GM19467 (cell line): Measurements from ENCODE around the gene SLC22A13.
"Not testable (repeated sequence)": the region's sequence is repeated elsewhere in the genome, so short reads cannot be mapped to it uniquely, and the experiment has no call there.

ENCODE experiments used
- ATAC-seq: cut with Tn5 transposase; IDR thresholded peaks from one replicate; pipeline ENCODE4 v1.9.1; 2021; ENCODE audit warnings: mild to moderate bottlenecking, moderate library complexity; ENCODE audit not compliant: unreplicated experiment

The SLC22A13 gene

DNA sequence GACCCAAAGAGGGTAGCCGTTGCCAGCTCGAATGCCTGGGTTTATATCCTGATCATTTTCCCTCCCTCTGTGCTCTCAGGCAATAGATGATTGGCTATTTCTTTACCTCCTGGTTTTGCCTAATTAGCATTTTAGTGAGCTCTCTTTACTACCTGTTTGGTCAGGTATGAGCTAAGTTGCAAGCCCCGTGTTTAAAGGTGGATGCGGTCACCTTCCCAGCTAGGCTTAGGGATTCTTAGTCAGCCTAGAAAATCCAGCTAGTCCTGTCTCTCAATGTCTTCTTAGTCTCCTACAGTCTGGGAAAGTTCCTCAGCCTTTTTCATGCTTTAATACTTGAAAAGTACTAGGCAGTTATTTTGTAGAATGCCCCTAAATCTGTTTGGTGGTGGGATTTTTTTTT lies 31.4 kb downstream of the SLC22A13 start:
- ATAC-seq: not testable (repeated sequence)

DNA sequence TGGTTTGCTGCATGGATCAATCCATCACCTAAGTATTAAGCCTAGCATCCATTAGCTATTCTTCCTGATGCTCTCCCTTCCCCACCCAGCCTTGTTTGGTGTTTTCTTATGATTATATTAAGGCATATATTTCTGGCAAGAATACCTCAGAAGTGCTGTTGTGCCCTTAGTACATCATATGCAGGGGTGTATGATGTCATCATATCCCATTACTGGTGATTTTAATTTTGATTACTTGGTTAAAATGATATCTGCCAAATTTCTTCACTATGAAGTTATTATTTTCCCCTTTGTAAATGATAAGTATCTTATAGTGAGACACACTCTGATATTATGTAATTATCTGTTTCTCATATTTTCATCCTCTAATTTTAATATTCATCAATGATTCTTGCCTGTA lies 31.9 kb downstream of the SLC22A13 start:
- no peak for ATAC-seq

DNA sequence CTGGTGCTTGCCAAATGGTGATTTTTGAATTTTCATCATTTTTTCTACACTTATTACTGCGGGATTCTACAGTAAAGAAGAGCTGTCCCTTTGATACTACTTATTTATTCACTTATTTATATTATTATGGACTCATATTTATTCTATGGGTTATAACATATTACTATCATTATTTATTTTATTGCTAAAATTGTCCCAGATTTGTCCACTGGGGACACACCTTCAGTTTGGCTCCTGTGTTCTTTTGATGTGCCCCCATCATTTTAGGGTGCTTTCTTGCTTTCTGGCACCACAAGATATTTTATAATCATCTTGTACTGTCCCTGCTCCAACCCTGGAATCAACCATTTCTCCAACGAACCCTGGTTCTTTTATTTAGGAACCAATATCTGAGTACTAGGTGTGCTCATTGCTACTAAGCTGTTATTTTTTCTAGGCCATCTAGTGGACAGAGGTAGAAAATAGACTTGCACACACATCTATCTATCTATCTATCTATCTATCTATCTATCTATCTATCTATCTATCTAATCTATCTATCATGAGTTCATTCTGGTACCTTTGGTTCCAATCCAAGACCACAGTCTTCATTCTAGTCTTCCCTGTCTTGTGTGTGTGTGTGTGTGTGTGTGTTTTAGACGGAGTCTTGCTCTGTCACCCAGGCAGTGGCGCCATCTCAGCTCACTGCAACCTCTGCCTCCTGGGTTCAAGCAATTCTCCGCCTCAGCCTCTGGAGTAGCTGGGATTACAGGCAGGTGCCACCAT lies 32.5 kb downstream of the SLC22A13 start:
- no peak for ATAC-seq

DNA sequence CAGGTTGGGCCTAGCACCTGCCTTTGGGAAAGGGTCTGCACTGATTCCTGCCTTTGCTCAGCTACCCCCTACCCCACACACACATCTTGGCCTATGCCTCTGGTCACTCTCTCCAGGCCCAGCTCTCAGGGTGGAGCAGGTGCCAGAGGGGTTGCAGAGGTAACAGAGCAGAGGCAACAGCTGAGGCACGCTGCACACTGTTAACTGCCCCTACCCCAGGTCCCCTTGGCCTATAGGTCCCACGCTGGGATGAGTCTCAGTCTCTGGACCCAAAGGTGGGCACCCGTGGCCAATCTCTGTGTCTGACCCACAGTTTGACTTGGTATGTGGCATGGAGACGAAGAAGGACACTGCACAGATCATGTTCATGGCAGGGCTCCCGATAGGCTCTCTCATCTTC lies 41.3 kb downstream of the SLC22A13 start:
- ATAC-seq: no peak

DNA sequence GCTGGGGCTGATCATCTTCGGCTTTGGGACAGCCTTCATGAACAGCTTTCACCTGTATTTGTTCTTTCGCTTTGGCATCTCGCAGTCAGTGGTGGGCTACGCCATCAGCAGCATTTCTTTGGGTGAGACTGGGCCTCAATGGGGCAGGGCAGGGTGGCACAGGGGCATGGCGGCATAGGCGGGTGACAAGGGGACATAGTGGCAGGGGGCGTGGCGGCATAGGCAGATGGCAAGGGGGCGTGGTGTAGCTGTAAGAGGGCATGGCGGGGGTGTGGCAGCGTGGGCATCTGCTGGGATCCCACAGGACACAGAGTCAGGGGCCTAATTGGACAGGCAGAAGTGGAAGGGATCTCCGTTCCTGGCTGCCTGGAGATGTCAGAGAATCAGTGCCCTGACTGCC lies 42.0 kb downstream of the SLC22A13 start:
- ATAC-seq: no peak

DNA sequence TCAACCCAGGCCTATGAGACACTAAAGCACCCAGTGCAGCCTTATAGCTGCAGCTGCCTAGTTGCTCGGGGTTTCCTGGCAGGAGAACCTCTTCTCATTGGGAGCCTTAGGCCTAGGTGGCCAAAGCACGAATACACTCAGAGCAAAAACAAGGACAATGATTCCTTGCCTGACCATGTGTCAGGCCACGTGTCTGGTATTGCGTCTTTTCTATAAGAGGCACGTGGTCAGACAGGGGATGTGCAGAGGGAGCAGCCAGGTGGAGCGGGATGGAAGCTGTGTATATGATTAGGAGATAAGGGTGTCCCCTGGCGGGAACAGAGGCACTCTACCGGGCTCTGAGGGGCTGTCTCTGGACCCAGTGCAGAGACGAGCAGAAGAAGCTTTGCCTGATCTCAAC lies 42.8 kb downstream of the SLC22A13 start:
- no peak for ATAC-seq

DNA sequence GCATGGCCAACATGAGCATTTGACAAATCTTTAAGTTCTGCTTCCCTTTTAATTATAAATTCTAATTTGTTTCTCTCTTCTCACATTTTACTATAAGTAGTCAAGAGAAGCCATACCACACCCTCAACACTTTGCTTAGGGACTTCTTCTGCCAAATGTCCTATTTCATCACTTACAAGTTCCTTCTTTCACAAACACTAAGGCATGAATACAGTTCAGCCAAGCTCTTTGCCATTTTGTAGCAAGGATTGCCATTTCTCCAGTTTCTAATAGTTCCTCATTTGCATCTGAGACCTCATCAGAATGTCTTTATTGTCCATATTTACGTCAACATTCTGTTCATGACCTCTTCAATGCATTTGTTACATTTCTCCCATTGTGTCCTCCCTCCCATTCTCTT lies 45.9 kb downstream of the SLC22A13 start:
- no peak for ATAC-seq

DNA sequence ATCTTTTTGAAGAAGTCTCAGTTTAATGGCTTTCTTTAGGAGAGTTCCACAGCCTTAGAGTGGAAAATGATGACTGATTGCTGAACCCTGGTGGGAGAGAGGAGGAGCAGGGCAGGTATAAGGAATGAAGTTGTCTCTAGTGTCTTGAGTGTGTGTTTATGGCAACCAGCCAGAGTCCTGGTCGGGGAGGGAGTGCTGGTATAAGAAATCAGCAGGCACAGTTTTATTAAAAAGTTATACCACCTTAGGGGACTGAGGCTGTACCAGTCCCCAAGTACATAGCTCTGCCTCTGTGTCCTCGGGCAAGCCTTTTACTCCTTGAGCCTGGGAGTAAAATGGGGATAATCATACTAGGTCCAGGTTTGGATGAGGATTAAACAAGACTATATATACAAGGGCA lies 46.3 kb downstream of the SLC22A13 start:
- ATAC-seq: no peak

DNA sequence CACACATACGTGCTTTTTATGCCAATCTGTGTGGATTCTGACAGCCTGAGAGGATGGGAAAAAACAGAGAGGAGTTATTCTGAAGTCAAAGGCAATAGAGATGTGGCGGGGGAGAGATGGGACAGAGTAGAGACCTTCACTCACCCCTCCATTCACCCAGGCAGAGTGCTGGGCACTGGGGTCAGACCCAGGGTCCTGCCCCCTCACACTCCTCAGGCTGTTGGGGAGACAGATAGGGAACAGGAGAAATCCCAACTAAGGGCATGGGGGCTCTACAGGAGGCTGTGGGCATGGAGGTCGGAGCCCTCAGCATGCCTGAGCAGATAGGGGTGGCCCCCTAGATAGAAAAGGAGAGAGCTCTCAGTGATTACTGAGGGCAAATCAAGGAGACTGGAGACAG lies 46.7 kb downstream of the SLC22A13 start:
- no peak for ATAC-seq

DNA sequence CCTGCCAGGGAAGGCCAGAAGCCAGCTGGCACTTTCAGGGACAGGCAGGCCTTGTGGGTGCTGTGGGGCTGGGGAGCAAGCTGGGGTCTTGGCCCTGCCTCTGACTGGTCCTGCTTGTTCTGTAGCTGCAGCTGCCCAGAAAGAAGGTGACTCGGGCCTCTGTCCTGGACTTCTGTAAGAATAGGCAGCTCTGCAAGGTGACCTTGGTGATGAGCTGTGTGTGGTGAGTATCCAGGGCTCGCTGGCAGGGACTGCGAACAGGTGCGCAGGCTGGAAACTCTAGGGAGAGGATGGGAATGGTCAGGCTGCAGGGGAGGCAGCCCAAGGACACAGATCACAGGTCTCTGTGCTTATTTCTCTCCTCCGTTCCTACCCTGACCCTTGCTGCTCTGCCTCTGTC lies 47.7 kb downstream of the SLC22A13 start:
- ATAC-seq: no peak

DNA sequence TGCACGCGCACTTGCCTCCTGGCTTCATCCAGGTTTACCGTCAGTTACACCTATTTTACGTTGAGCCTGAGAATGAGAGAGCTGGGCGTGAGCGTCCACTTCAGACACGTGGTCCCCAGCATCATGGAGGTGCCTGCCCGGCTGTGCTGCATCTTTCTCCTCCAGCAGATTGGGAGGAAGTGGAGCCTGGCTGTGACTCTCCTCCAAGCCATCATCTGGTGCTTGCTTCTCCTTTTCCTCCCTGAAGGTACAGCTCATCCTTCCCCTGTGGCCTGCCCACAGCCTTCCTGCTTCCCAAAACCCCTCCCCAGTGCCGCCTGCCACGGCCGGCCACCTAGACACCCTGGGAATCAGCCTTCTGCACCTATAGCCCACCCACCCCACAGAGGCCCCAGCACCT lies 48.1 kb downstream of the SLC22A13 start:
- no peak for ATAC-seq

DNA sequence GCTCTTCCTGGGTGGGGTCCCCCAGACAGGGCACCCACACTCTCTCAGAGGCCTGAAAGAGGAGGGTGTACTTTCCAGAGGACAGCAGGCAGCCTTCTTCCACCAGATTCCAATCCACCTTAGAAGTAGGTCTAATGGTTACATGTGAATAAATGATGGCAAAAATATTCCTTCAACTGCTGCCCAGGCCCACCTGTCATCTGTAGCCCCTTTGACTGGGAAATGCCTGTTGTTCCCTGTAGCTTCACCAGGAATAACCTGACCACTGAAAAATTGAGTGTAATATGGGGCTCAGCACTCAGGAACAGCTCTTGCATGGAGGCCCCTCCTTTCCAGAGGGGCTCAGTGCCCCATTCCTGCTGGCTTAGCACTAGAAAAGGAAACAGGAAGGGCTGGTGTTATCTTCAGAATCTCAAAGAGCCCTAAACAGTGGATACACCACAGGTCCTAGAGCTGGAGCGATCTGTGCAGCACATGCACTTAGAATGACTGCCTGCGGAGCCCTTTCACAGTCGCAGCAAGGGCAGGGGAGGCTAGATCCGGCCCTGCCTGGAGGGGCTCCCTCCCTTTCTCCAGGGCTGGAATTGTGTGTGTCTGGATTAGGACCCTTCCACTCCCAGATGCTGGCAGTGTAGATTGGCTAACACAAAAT lies 48.6 kb downstream of the SLC22A13 start:
- no peak for ATAC-seq

DNA sequence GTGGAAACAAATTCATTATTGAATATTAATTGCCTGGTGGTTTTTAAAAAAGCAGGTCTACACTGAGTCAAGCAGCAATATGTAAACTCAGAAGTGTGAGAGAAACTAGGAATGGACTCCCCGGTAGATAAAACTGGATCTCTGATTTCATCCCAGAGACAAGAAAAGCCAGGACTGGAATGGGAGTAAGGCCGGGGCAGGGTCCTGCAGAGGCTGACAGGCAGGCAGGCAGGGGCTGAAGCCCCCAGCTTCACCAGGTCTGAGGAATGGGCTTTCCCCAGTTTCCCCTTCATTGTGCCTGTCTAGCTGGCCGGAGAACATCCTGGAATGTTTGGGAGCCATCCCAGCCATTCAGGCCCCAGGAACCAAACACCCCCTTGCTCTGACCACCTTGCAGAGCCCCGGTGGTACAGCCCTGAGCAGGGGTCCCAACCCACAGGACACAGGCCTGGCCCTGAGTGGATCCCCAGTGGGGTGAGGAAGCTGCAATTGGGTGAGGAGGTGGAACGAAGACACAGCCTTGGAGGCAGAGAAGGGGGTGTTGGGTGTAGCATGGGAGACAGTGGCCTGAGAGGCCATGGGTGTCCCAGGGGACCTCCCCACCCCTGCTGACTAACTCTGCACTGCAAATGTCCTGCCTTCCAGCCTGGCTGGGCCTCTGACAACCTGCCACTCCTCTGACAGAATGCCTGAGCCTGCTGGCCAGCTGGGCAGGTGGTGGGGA lies 49.3 kb downstream of the SLC22A13 start:
- ATAC-seq: no peak

DNA sequence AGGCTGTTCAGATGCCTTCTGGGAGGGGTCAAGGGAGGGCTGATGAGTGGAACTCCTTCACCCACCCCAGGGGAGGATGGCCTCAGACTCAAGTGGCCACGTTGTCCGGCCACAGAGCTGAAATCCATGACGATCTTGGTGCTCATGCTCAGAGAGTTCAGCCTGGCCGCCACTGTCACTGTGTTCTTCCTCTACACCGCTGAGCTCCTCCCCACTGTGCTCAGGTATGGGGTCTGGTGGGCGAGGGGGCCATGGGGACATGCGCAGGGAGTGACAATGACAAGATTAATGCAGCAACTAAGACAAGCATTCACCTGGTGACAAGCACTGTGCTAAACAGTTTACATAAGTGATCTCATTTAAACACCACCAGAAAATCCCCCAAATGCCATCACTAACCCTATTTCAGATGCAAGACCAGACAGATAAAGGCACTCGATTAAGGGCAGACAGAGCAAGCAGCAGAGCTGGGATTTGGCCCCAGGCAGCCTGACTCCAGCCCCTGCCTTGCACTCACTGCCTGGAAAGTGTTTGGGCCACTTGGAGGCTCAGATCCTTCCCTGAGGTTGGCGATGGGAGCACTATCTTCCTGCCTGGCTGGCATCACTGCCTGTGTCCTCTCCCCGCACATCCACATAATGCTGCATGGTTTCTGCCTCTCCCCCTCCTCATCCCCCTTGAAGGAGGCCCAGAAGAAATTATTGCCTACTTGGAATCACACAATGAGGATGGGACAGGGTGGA lies 50.0 kb downstream of the SLC22A13 start:
- ATAC-seq: no peak

DNA sequence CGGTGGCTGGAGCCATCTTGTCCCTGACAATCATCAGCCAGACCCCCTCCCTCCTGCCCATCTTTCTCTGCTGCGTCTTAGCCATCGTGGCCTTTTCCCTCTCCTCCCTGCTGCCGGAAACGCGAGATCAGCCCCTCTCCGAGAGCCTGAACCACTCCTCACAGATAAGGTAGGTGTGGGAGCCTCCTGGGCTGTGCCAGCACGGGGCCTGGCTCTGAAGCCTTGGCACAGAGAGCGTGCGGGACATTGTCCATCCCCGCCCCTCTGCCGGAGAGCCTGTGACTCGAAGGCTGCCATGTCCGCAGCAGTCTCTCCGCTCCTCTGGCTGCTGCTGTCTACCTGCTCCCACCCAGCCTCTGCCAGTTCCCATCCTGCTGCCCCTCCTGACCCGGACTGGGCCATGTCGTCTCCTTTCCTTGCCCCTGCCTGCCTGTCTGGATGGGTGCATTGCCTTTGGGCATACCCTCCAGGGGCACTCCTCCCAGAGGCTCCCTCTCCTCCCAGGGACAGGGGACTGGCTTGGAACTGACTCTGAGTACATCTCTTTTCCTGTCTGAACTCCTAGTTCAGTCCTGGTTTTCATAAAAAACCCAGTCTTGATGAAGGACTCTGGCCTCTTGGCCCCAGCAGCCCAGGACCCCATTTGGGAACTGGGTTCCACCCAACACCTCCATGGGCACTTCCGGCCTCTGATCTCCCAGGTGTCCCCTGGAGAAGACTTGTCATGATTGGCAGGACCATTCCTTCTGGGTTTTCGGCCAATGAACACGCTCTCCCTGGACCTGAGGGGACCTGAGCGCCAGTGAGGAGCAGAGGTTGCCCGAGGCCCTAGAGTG lies 51.0 kb downstream of the SLC22A13 start:
- ATAC-seq: no peak

DNA sequence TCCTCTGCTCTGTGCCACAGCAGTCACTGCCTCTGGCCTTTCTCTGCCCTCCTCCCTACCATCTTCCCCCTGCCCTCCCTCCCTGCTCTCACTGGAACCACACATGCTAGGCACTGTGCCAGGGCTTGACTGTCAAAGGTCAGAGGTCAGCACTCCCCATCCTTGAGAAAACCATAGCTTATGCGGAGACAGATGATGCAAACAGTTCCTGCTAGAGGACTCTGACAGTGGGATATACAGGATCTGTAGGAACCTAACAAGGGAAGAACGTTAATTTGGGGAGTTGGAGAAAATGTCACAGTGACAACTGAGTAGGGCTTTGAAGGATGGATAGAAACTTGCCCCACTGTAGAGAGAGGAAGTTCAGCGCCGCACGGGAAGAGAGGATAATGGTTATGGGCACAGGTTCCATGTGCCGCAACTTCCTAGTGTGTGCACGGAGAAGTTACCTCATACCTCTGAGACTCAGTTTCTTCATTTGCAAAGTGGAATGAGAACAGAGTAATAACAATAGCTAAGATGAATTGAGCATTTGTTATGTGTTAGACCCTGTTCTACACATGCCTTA lies 51.7 kb downstream of the SLC22A13 start:
- ATAC-seq: no peak

DNA sequence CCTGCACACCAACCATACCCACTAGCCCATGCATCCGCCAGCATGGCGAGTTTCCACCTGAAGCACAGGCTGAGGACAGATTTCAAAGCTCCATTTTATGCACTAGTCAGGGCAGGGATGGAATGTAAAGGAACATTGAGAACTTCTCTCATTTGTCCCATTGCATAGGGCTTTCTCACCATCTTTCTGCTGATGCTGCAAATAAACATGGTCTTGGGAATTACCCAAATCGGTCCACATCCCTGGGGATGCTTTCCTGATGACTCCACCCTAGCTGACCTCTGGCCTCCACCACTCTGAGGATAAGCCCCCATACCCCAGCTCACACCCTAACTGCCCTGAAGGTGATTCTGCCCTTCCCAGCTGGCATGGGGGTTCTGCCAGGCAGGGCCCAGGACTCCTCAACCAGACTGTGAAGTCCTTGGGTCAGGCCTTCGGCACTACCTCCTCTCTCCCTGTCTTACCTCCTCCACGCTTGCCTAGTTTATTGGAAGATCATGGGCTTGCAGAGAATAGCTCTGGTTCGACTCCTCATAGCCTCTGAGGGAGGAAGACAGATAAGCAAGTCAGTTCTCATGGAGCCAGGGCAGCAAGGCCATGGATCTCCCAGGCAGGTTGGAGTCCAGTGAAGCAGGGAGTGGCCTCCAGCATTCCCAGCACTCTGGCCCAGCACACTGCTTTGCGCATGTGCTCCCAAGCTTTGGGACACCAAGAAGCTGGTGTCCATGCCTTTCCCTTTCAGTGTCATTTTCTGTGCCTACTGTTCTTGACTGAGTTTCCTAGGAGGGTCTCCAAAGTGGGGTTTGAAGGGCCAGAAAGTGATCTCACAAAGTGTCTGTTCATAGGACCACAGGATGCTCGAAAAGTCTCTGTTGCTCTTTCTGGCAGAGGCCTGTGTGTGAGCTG lies 53.4 kb downstream of the SLC22A13 start:
- ATAC-seq: no peak

DNA sequence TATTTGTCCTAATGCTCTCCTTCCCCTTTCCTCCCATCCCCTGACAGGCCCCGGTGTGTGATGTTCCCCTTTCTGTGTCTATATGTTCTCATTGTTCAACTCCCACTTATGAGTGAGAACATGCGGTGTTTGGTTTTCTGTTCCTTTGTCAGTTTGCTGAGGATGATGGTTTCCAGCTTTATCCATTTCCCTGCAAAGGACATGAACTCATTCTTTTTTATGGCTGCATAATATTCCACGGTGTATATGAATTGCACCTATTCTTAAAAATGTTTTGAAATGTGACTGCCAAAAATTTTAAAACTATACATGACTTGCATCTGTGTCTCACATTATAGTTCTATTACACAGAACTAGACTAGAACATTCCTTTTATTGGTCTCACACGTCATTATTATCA lies 55.0 kb downstream of the SLC22A13 start:
- not testable (repeated sequence) for ATAC-seq

DNA sequence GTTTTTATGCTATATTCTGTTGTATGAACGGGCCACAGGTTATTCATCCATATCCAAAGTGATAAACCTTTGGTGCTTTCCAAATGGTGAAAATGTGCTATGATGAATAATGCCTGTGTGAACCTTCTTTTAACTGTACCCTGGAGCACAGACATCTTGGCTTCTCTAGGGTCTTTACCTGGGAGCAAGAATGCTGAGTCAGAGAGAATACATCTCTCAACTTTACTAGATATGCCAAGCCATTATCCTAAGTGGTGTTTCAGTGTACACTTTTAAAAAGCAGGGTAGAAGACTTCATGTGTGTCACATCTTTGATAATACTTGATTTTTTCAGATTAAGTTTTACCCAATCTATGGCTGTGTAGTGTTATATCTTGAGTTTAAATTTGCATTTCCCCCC lies 57.4 kb downstream of the SLC22A13 start:
- ATAC-seq: no peak
